GM12878 (cell line): ENCODE measurements around the gene AVEN. TPM values are rescaled to one million over a fixed set of nuclear protein-coding genes. Genes with fewer than 3 reads are reported as not detected.

ENCODE experiments used
- ATAC-seq: fragments of 200-7000 bp; cut with Tn5 transposase; 3 replicates; pipeline ENCODE4 v1.9.1; 2020; ENCODE audit warnings: mild to moderate bottlenecking, moderate library complexity
- BruUV-seq: library from RNA; stranded (reverse); fragments of 400-500 nt; replicated peaks from 2 replicates; lab custom pipeline; 2021; lab: Mats Ljungman, UMichigan
- CTCF ChIA-PET: fragments of 300-600 bp; sonication (Branson Sonifier 250); formaldehyde crosslinking; extraction: SDS; loops from one replicate; lab custom pipeline; 2021; ENCODE audit warnings: inconsistent platforms; lab: Yijun Ruan, JAX
- POLR2A ChIA-PET: fragments of 350-600 bp; formaldehyde crosslinking; extraction: SDS; loops from one replicate; lab custom pipeline; 2021; ENCODE audit warnings: inconsistent platforms; lab: Charles Lee
- RAD21 ChIA-PET: fragments of 300-600 bp; sonication (Branson Sonifier 250); formaldehyde crosslinking; loops from one replicate; lab custom pipeline; 2023; ENCODE audit warnings: antibody characterized with exemption; ENCODE audit not compliant: unreplicated experiment; lab: Charles Lee
- SMC1A ChIA-PET: fragments of 300-600 bp; sonication (Branson Sonifier 250); formaldehyde crosslinking; loops from one replicate; lab custom pipeline; 2023; ENCODE audit not compliant: unreplicated experiment, uncharacterized antibody; lab: Charles Lee
- DNase-seq: peaks from one replicate; pipeline ENCODE4 v3.0.0-alpha.2; 2011; ENCODE audit warnings: low read depth, low spot score
- FAIRE-seq: peaks from 3 replicates; lab custom pipeline; 2011; peaks lifted over from hg19 to GRCh38; lab: Jason Lieb, UNC
- H2AFZ ChIP-seq: 2 replicates; pipeline ENCODE4 v1.6.0; 2011; ENCODE audit warnings: low read depth, low read length, control low read depth; ENCODE audit not compliant: control insufficient read depth
- H3K27ac ChIP-seq: 2 replicates; pipeline ENCODE4 v1.5.1; 2011; ENCODE audit warnings: control low read depth; ENCODE audit not compliant: control insufficient read depth, insufficient read depth
- H3K27me3 ChIP-seq, 2 experiments: replicated peaks in 1 of 2; 2 replicates each; pipeline versions ENCODE4 v1.6.0 to v1.6.1; 2011; ENCODE audit warnings: low read length in 1 of 2; ENCODE audit not compliant: control insufficient read depth in 2 of 2, insufficient read depth in 2 of 2
- H3K36me3 ChIP-seq, 2 experiments: 2 replicates each; pipeline ENCODE4 v1.5.1; 2011; ENCODE audit warnings: low read length in 1 of 2; ENCODE audit not compliant: control insufficient read depth in 2 of 2, insufficient read depth in 2 of 2
- H3K4me1 ChIP-seq: 2 replicates; pipeline ENCODE4 v1.6.1; 2011; ENCODE audit warnings: mild to moderate bottlenecking, low read length, moderate library complexity, mixed read lengths; ENCODE audit not compliant: control insufficient read depth, insufficient read depth
- H3K4me2 ChIP-seq: 2 replicates; pipeline ENCODE4 v1.6.0; 2011; ENCODE audit warnings: control low read depth; ENCODE audit not compliant: control insufficient read depth, insufficient read depth
- H3K4me3 ChIP-seq: fragments of 200-600 bp; sonication (generic); 2 replicates; pipeline ENCODE4 v1.5.1; 2016
- H3K79me2 ChIP-seq: 2 replicates; pipeline ENCODE4 v1.6.0; 2011; ENCODE audit warnings: low read length; ENCODE audit not compliant: control insufficient read depth, insufficient read depth
- H3K9ac ChIP-seq: 2 replicates; pipeline ENCODE4 v1.8.0; 2011; ENCODE audit warnings: low read length, control low read depth, mixed read lengths; ENCODE audit not compliant: control insufficient read depth, insufficient read depth
- H3K9me3 ChIP-seq: replicated peaks from 3 replicates; pipeline ENCODE4 v1.5.1; 2011; ENCODE audit warnings: mild to moderate bottlenecking, low read length; ENCODE audit not compliant: control insufficient read depth, insufficient read depth
- H4K20me1 ChIP-seq: 2 replicates; pipeline ENCODE4 v1.6.0; 2011; ENCODE audit not compliant: control insufficient read depth, insufficient read depth
- ATF7 ChIP-seq: fragments of 450-650 bp; IDR thresholded peaks from 2 replicates; pipeline ENCODE4 v1.6.1; 2016; ENCODE audit warnings: low read depth, mild to moderate bottlenecking
- CBX3 ChIP-seq: fragments of 200-600 bp; sonication (generic); IDR thresholded peaks from 2 replicates; pipeline ENCODE4 v1.6.1; 2016; ENCODE audit warnings: low read depth, borderline replicate concordance
- CBX5 ChIP-seq: sonication (generic); IDR thresholded peaks from 2 replicates; pipeline ENCODE4 v1.6.1; 2016; ENCODE audit warnings: low read depth, moderate library complexity, mild to moderate bottlenecking, inconsistent platforms
- CREM ChIP-seq: IDR thresholded peaks from 2 replicates; pipeline ENCODE4 v1.6.1; 2014; ENCODE audit warnings: antibody characterized with exemption, low read depth
- EP300 ChIP-seq, 2 experiments: fragments of 150-350 bp in 1 of 2; IDR thresholded peaks; 2 replicates each; pipeline ENCODE4 v1.6.1; 2011 to 2012; ENCODE audit warnings: low read depth in 2 of 2, low read length in 2 of 2, borderline replicate concordance in 1 of 2, improper control_type of control experiment in 1 of 2, inconsistent platforms in 1 of 2; ENCODE audit not compliant: control insufficient read depth in 1 of 2
- MTA3 ChIP-seq: IDR thresholded peaks from 2 replicates; pipeline ENCODE4 v1.6.1; 2012; ENCODE audit warnings: low read length, inconsistent platforms, borderline replicate concordance
- NFYB ChIP-seq: IDR thresholded peaks from 2 replicates; pipeline ENCODE4 v1.6.1; 2011; ENCODE audit warnings: low read depth, mild to moderate bottlenecking, low read length, improper control_type of control experiment, moderate library complexity; ENCODE audit not compliant: insufficient read depth
- RAD21 ChIP-seq: IDR thresholded peaks from 2 replicates; pipeline ENCODE4 v1.6.1; 2011; ENCODE audit warnings: mild to moderate bottlenecking, low read depth, low read length, moderate library complexity; ENCODE audit not compliant: insufficient read depth
- RB1 ChIP-seq: fragments of 450-650 bp; formaldehyde crosslinking; IDR thresholded peaks from 2 replicates; pipeline ENCODE4 v1.6.1; 2017; ENCODE audit warnings: mild to moderate bottlenecking, borderline replicate concordance
- RFX5 ChIP-seq: IDR thresholded peaks from 2 replicates; pipeline ENCODE4 v1.6.1; 2011; ENCODE audit warnings: low read depth, low read length, improper control_type of control experiment
- SMAD5 ChIP-seq: IDR thresholded peaks from 2 replicates; pipeline ENCODE4 v1.6.1; 2016; ENCODE audit warnings: antibody characterized with exemption, low read depth
- STAT1 ChIP-seq: fragments of 450-650 bp; conservative IDR thresholded peaks from 2 replicates; pipeline ENCODE4 v1.6.1; 2014; ENCODE audit warnings: antibody characterized with exemption, mild to moderate bottlenecking
- YY1 ChIP-seq: IDR thresholded peaks from 2 replicates; pipeline ENCODE4 v1.6.1; 2011; ENCODE audit warnings: low read depth, mild to moderate bottlenecking, low read length
- WGBS: methylation state at CpG from one replicate; pipeline ENCODE4 v1.1.6; 2016; ENCODE audit warnings: low lambda C conversion rate; ENCODE audit not compliant: insufficient replicate concordance, insufficient coverage; ENCODE audit errors: missing lambda C conversion rate; 5-methylcytosine and 5-hydroxymethylcytosine counted together
- in situ Hi-C: fragments of 300-500 bp; cut with MboI; formaldehyde crosslinking; loops from 9 replicates; pipeline ENCODE4 v1.14.3; 2018; ENCODE audit warnings: mixed read lengths
- intact Hi-C: fragments of 100-400 bp; cut with micrococcal nuclease; formaldehyde crosslinking; loops from one replicate; pipeline ENCODE4 v1.14.2; 2022; ENCODE audit not compliant: unreplicated experiment
- polyA plus RNA-seq, 11 experiments: library from polyadenylated mRNA; depleted of rRNA in 4 of 11; unstranded in 6 of 11; stranded (reverse) in 5 of 11; fragments of >200 nt; fragmentation: Nextera tagmentation in 4 of 11; fragmentation: Illumina TruSeq in 1 of 11; extraction: Ambion mirVana in 4 of 11; extraction: Trizol in 1 of 11; gene quantifications; 1 replicate in 1 of 11; 2 replicates in 10 of 11; pipeline versions ENCODE4 v1.2.1 to v1.2.3, GENCODE V29; 2011 to 2016; ENCODE audit warnings: inconsistent platforms in 2 of 11, missing spikeins in 2 of 11, low read depth in 1 of 11
- total RNA-seq, 4 experiments: library from RNA; depleted of rRNA in 3 of 4; stranded (reverse); fragments of >200 nt in 3 of 4; fragmentation: Illumina TruSeq in 1 of 4; extraction: Trizol in 1 of 4; gene quantifications; 2 replicates each; pipeline versions ENCODE4 v1.2.1 to v1.2.3, GENCODE V29; 2013 to 2021
- TF ChIP-seq, protein P1 (sequence below): fragments of 450-650 bp; IDR thresholded peaks from 2 replicates; pipeline ENCODE4 v1.6.1; 2017; ENCODE audit warnings: antibody characterized with exemption, mild to moderate bottlenecking, moderate library complexity
- TF ChIP-seq, protein P2 (sequence below): fragments of 450-650 bp; IDR thresholded peaks from 2 replicates; pipeline ENCODE4 v1.6.1; 2017; ENCODE audit warnings: borderline replicate concordance

The AVEN gene
- total and polyA plus RNA-seq, 10 of the 15 experiments (the other 5 are each of a cell fraction or from before 2014, with no cell fraction given) = 1.4 to 15.1 (median 10.5) TPM

DNA sequence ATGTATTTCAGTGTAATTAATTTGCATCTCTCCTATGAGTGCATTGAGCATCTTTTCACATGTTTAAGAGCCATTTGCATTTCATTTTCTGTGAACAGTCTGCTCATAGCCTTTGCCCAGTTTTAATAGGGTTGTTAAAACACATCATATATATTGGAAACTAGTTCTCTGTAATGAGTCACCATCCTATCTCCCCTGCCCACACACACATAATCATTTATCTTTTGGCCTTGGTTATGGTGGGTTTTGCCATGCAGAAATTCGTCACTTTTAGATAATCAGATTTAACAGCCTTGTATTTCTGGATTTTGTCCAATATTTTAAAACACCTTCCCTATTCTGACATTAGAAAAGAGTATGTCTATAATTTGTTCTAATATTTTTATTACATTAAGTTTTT is 82.6 kb downstream of the AVEN start:
- intact Hi-C loops = no loop called here
- 4% methylated on average over 1 of the region's 1 CpG for WGBS
- Histone ChIP-seq H3K36me3 (no peaks in the 10 kb centered on the region), H3K9ac (no peak overlapping the region), H2AFZ (no peak overlapping the region), H3K27ac (no peak overlapping the region), H4K20me1 (no peaks in the 10 kb centered on the region), H3K79me2 (no peaks in the 10 kb centered on the region)
- ChIA-PET POLR2A (no interaction called here), CTCF (interaction anchor here (1.4 kb wide), 1 partner anchor 221 kb away, joined by 4 read pairs; no protein-coding TSS in a partner anchor), RAD21 (no interaction called here)
- TF ChIP-seq RB1 (no peak), SMAD5 (no peak), NFYB (no peak), CBX5 (no peak), YY1 (no peak), MTA3 (no peak), EP300 (IDR thresholded peaks at IDR 0.05; ENCODE audit: borderline replicate concordance in 1 of 2, control insufficient read depth in 1 of 2, low read depth in 2 of 2, low read length in 2 of 2) (no peak), CBX3 (no peak), STAT1 (no peak)
- TF ChIP-seq, all 136 proteins: peak for 0
- Histone ChIP-seq H3K9me3 (no peaks in the 10 kb centered on the region), H3K4me3 (no peak overlapping the region), H3K27me3 (no peaks in the 10 kb centered on the region), H3K4me1 (no peaks in the 10 kb centered on the region), H3K4me2 (no peak overlapping the region)
- in situ Hi-C loops = no loop called here
- peak; percentile 21; the same call in 1 of the 3 replicates for ATAC-seq
- no peak for DNase-seq
- no TSS peak for BruUV-seq
- SMC1A ChIA-PET = no interaction called here
- no peak for FAIRE-seq

DNA sequence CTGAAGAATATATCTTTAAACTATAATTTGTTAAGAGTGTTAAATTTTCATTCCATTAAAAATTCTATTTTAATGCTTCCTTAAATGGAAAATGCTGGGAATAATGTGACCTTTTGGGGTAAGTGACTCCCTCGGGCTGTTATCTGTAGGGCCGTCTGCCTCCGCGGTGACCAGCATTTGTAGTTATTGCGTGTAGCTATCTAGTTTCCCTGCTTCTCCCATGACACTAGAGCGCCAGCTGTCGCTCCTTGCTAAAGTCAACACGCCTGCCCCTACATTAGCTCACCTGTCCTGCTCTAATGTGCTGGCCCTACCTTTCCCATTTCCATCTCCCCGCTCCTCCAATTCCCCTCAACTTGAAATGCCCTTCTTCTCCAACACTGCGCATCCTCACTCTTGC is 83.1 kb downstream of the AVEN start:
- no peak overlapping the region for H3K27ac ChIP-seq
- ChIA-PET POLR2A (no interaction called here), SMC1A (no interaction called here), RAD21 (no interaction called here), CTCF (interaction anchor here (1.4 kb wide), 1 partner anchor 221 kb away, joined by 4 read pairs; no protein-coding TSS in a partner anchor)
- no peaks in the 10 kb centered on the region for H3K36me3 ChIP-seq
- no peaks in the 10 kb centered on the region for H3K27me3 ChIP-seq
- 84% methylated on average over 10 of the region's 10 CpGs for WGBS
- H2AFZ ChIP-seq = no peak overlapping the region
- H3K9me3 ChIP-seq = no peaks in the 10 kb centered on the region
- H3K79me2 ChIP-seq = no peaks in the 10 kb centered on the region
- ATAC-seq (no peak), DNase-seq (no peak), FAIRE-seq (no peak)
- no peaks in the 10 kb centered on the region for H3K4me1 ChIP-seq
- BruUV-seq = no TSS peak
- intact Hi-C loops (no loop called here), in situ Hi-C loops (no loop called here)
- no peaks in the 10 kb centered on the region for H4K20me1 ChIP-seq
- H3K4me3 ChIP-seq = no peak overlapping the region
- no peak overlapping the region for H3K9ac ChIP-seq
- no peak overlapping the region for H3K4me2 ChIP-seq
- TF ChIP-seq RFX5 = no peak
- TF ChIP-seq, protein P1, sequence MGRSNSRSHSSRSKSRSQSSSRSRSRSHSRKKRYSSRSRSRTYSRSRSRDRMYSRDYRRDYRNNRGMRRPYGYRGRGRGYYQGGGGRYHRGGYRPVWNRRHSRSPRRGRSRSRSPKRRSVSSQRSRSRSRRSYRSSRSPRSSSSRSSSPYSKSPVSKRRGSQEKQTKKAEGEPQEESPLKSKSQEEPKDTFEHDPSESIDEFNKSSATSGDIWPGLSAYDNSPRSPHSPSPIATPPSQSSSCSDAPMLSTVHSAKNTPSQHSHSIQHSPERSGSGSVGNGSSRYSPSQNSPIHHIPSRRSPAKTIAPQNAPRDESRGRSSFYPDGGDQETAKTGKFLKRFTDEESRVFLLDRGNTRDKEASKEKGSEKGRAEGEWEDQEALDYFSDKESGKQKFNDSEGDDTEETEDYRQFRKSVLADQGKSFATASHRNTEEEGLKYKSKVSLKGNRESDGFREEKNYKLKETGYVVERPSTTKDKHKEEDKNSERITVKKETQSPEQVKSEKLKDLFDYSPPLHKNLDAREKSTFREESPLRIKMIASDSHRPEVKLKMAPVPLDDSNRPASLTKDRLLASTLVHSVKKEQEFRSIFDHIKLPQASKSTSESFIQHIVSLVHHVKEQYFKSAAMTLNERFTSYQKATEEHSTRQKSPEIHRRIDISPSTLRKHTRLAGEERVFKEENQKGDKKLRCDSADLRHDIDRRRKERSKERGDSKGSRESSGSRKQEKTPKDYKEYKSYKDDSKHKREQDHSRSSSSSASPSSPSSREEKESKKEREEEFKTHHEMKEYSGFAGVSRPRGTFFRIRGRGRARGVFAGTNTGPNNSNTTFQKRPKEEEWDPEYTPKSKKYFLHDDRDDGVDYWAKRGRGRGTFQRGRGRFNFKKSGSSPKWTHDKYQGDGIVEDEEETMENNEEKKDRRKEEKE = no peak
- TF ChIP-seq RAD21 = no peak
- no peak for TF ChIP-seq CREM
- TF ChIP-seq, protein P2, sequence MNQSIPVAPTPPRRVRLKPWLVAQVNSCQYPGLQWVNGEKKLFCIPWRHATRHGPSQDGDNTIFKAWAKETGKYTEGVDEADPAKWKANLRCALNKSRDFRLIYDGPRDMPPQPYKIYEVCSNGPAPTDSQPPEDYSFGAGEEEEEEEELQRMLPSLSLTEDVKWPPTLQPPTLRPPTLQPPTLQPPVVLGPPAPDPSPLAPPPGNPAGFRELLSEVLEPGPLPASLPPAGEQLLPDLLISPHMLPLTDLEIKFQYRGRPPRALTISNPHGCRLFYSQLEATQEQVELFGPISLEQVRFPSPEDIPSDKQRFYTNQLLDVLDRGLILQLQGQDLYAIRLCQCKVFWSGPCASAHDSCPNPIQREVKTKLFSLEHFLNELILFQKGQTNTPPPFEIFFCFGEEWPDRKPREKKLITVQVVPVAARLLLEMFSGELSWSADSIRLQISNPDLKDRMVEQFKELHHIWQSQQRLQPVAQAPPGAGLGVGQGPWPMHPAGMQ = no peak
- TF ChIP-seq ATF7 = no peak
